H9 (cell line): ENCODE results near the gene NCKAP5. TPM values are rescaled to one million over a fixed set of nuclear protein-coding genes. Genes with fewer than 3 reads are reported as not detected.

Experiments
- DNase-seq: peaks from one replicate; pipeline ENCODE4 v3.0.0-alpha.2; 2017
- H2AFZ ChIP-seq: one replicate; pipeline ENCODE4 v1.6.1; 2013; ENCODE audit warnings: mild to moderate bottlenecking, low read length, control low read depth, moderate library complexity
- H2AK5ac ChIP-seq: 2 replicates; pipeline ENCODE4 v1.6.1; 2013; ENCODE audit warnings: low read length, control low read depth, mixed read lengths; ENCODE audit not compliant: insufficient read length
- H2BK120ac ChIP-seq: one replicate; pipeline ENCODE4 v1.6.1; 2013; ENCODE audit warnings: low read depth, mild to moderate bottlenecking, low read length, control low read depth, inconsistent platforms; ENCODE audit not compliant: poor library complexity, severe bottlenecking
- H2BK12ac ChIP-seq: 2 replicates; pipeline ENCODE4 v1.6.1; 2013; ENCODE audit warnings: low read length, control low read depth, mixed read lengths, low read depth; ENCODE audit not compliant: insufficient read length
- H2BK15ac ChIP-seq: 2 replicates; pipeline ENCODE4 v1.6.1; 2013; ENCODE audit warnings: low read depth, low read length, control low read depth
- H2BK20ac ChIP-seq: one replicate; pipeline ENCODE4 v1.6.1; 2013; ENCODE audit warnings: low read depth, mild to moderate bottlenecking, low read length, control low read depth, inconsistent platforms; ENCODE audit not compliant: poor library complexity, severe bottlenecking
- H2BK5ac ChIP-seq: 2 replicates; pipeline ENCODE4 v1.6.1; 2013; ENCODE audit warnings: low read length, control low read depth, mixed read lengths; ENCODE audit not compliant: insufficient read length
- H3K14ac ChIP-seq: 2 replicates; pipeline ENCODE4 v1.6.1; 2013; ENCODE audit warnings: low read length, control low read depth; ENCODE audit not compliant: insufficient read depth
- H3K18ac ChIP-seq: 2 replicates; pipeline ENCODE4 v1.6.1; 2013; ENCODE audit warnings: low read depth, mild to moderate bottlenecking, mixed read lengths, low read length, control low read depth; ENCODE audit not compliant: insufficient read length
- H3K23ac ChIP-seq: 2 replicates; pipeline ENCODE4 v1.6.1; 2013; ENCODE audit warnings: low read length, control low read depth, mixed read lengths, low read depth; ENCODE audit not compliant: insufficient read length
- H3K23me2 ChIP-seq: 2 replicates; pipeline ENCODE4 v1.6.1; 2013; ENCODE audit warnings: low read depth, mild to moderate bottlenecking, mixed read lengths, low read length, control low read depth; ENCODE audit not compliant: insufficient read length, poor library complexity, severe bottlenecking
- H3K27ac ChIP-seq: 2 replicates; pipeline ENCODE4 v1.5.1; 2013; ENCODE audit warnings: low read length, control low read depth, mixed read lengths, low read depth; ENCODE audit not compliant: insufficient read length
- H3K27me3 ChIP-seq: 2 replicates; pipeline ENCODE4 v1.6.1; 2013; ENCODE audit warnings: low read length, control low read depth, inconsistent platforms; ENCODE audit not compliant: insufficient read depth
- H3K4ac ChIP-seq: 2 replicates; pipeline ENCODE4 v1.6.1; 2013; ENCODE audit warnings: low read depth, mild to moderate bottlenecking, control low read depth, inconsistent platforms, low read length, moderate library complexity
- H3K4me1 ChIP-seq: 2 replicates; pipeline ENCODE4 v1.6.1; 2013; ENCODE audit warnings: low read length, control low read depth, inconsistent platforms; ENCODE audit not compliant: insufficient read depth
- H3K4me2 ChIP-seq: 2 replicates; pipeline ENCODE4 v1.6.1; 2013; ENCODE audit warnings: low read length, control low read depth, mixed read lengths; ENCODE audit not compliant: insufficient read length, insufficient read depth
- H3K56ac ChIP-seq: 2 replicates; pipeline ENCODE4 v1.6.1; 2013; ENCODE audit warnings: low read depth, mild to moderate bottlenecking, mixed read lengths, low read length, control low read depth; ENCODE audit not compliant: insufficient read length
- H3K79me1 ChIP-seq: 2 replicates; pipeline ENCODE4 v1.6.1; 2013; ENCODE audit warnings: low read depth, mild to moderate bottlenecking, moderate library complexity, low read length, control low read depth, inconsistent platforms; ENCODE audit not compliant: insufficient read depth, poor library complexity, severe bottlenecking
- H3K79me2 ChIP-seq: 2 replicates; pipeline ENCODE4 v1.6.1; 2013; ENCODE audit warnings: low read length, control low read depth, inconsistent platforms; ENCODE audit not compliant: insufficient read depth
- H3K9ac ChIP-seq: 2 replicates; pipeline ENCODE4 v1.6.1; 2013; ENCODE audit warnings: low read length, control low read depth, mixed read lengths; ENCODE audit not compliant: insufficient read length; ENCODE audit errors: extremely low read depth
- H3K9me3 ChIP-seq: one replicate; pipeline ENCODE4 v1.6.1; 2013; ENCODE audit warnings: low read depth, low read length, inconsistent platforms; ENCODE audit not compliant: control insufficient read depth
- H3T11ph ChIP-seq: one replicate; pipeline ENCODE4 v1.6.1; 2013; ENCODE audit warnings: mild to moderate bottlenecking, low read length, control low read depth, inconsistent platforms
- H4K20me1 ChIP-seq: one replicate; pipeline ENCODE4 v1.6.1; 2013; ENCODE audit not compliant: control insufficient read depth, insufficient read length, insufficient read depth
- H4K5ac ChIP-seq: 2 replicates; pipeline ENCODE4 v1.6.1; 2013; ENCODE audit warnings: low read depth, mild to moderate bottlenecking, mixed read lengths, low read length, control low read depth; ENCODE audit not compliant: insufficient read length
- H4K8ac ChIP-seq: replicated peaks from 2 replicates; pipeline ENCODE4 v1.6.1; 2013; ENCODE audit warnings: low read length, control low read depth, mixed read lengths, low read depth; ENCODE audit not compliant: insufficient read length
- H4K91ac ChIP-seq: 2 replicates; pipeline ENCODE4 v1.6.1; 2013; ENCODE audit warnings: low read depth, mild to moderate bottlenecking, moderate library complexity, mixed read lengths, low read length, control low read depth; ENCODE audit not compliant: insufficient read length
- H3K27ac Mint-ChIP-seq, 3 experiments: 2 replicates in 2 of 3; 3 replicates in 1 of 3; pipeline ENCODE4 v1.8.0; 2020 to 2021; ENCODE audit warnings: mixed read lengths in 3 of 3, mild to moderate bottlenecking in 1 of 3, moderate library complexity in 1 of 3
- H3K27me3 Mint-ChIP-seq: 2 replicates; pipeline ENCODE4 v1.8.0; 2021; ENCODE audit warnings: low read depth, mild to moderate bottlenecking, moderate library complexity, mixed read lengths
- H3K36me3 Mint-ChIP-seq, 3 experiments: 2 replicates in 2 of 3; 3 replicates in 1 of 3; pipeline ENCODE4 v1.8.0; 2020 to 2021; ENCODE audit warnings: low read depth in 3 of 3, mixed read lengths in 3 of 3; ENCODE audit not compliant: insufficient read depth in 1 of 3
- H3K4me1 Mint-ChIP-seq, 2 experiments: 2 replicates each; pipeline ENCODE4 v1.8.0; 2020; ENCODE audit warnings: mixed read lengths in 2 of 2
- H3K4me3 Mint-ChIP-seq, 2 experiments: 2 replicates in 1 of 2; 3 replicates in 1 of 2; pipeline ENCODE4 v1.8.0; 2020 to 2021; ENCODE audit warnings: mild to moderate bottlenecking in 2 of 2, mixed read lengths in 2 of 2, moderate library complexity in 1 of 2
- H3K9me3 Mint-ChIP-seq, 2 experiments: 2 replicates in 1 of 2; 3 replicates in 1 of 2; pipeline ENCODE4 v1.8.0; 2020; ENCODE audit warnings: mild to moderate bottlenecking in 2 of 2, mixed read lengths in 2 of 2, moderate library complexity in 1 of 2
- CTCF ChIP-seq: fragments of 200-600 bp; sonication (generic); conservative IDR thresholded peaks from 3 replicates; pipeline ENCODE4 v1.8.0; 2021; ENCODE audit warnings: antibody characterized with exemption, mild to moderate bottlenecking
- WGBS: extraction: QIAGEN DNeasy Blood & Tissue Kit; methylation state at CpG from one replicate; pipeline ENCODE4 v1.1.7; 2013; ENCODE audit warnings: missing lambda C conversion rate, low lambda C conversion rate, mixed read lengths; ENCODE audit not compliant: insufficient read length; ENCODE audit errors: extremely low coverage; 5-methylcytosine and 5-hydroxymethylcytosine counted together
- total RNA-seq: library from RNA; stranded (reverse); gene quantifications from 2 replicates; pipeline ENCODE4 v1.2.1, GENCODE V29; 2021

NCKAP5 gene
- total RNA-seq, 1 experiment from 2014 or later: 0.26 TPM

GRCh38 chr2:133200684-133201421 is 367.4 kb downstream of the NCKAP5 start:
- no CpG with 5 or more reads among the region's 8 CpGs for WGBS
- no peaks in the 10 kb centered on the region for H4K20me1 ChIP-seq
- H3K9ac ChIP-seq: no peak overlapping the region
- no peak overlapping the region for H3K14ac ChIP-seq
- no peak overlapping the region for H4K8ac ChIP-seq
- no peaks in the 10 kb centered on the region for H3K4me1 Mint-ChIP-seq
- H3K18ac ChIP-seq: no peak overlapping the region
- TF ChIP-seq CTCF: no peak
- no peak overlapping the region for H4K91ac ChIP-seq
- no peaks in the 10 kb centered on the region for H3K4me1 ChIP-seq
- no peak overlapping the region for H2BK120ac ChIP-seq
- no peak overlapping the region for H2AK5ac ChIP-seq
- H2BK5ac ChIP-seq: no peak overlapping the region
- H2BK15ac ChIP-seq: no peak overlapping the region
- no peaks in the 10 kb centered on the region for H3K27me3 ChIP-seq
- no peak overlapping the region for H3K27ac ChIP-seq
- H3K4ac ChIP-seq: no peak overlapping the region
- H3K9me3 ChIP-seq: no peaks in the 10 kb centered on the region
- no peak overlapping the region for H4K5ac ChIP-seq
- H3K27me3 Mint-ChIP-seq: no peaks in the 10 kb centered on the region; the same call in 1 of the 2 replicates
- H3K4me3 Mint-ChIP-seq: no peak overlapping the region
- no peak overlapping the region for H2BK20ac ChIP-seq
- no peak overlapping the region for H2BK12ac ChIP-seq
- no peak overlapping the region for H3K4me2 ChIP-seq
- no peak overlapping the region for H2AFZ ChIP-seq
- H3K56ac ChIP-seq: no peak overlapping the region
- H3K79me2 ChIP-seq: no peaks in the 10 kb centered on the region
- DNase-seq: no peak
- no peak overlapping the region for H3T11ph ChIP-seq
- no peak overlapping the region for H3K27ac Mint-ChIP-seq
- peaks cover 8 to 15% of the 10 kb centered on the region in 2 experiments for H3K9me3 Mint-ChIP-seq
- peaks cover 0 to 6% (median 3%) of the 10 kb centered on the region in 3 experiments; a peak in 4 of 7 replicates for H3K36me3 Mint-ChIP-seq
- no peak overlapping the region for H3K23ac ChIP-seq
- H3K23me2 ChIP-seq: no peaks in the 10 kb centered on the region
- no peaks in the 10 kb centered on the region for H3K79me1 ChIP-seq
